HG02759 (cell line): ENCODE measurements around the gene KCND2.
"Not testable (repeated sequence)": the region's sequence is repeated elsewhere in the genome, so short reads cannot be mapped to it uniquely, and the experiment has no call there.

ENCODE experiments used
- ATAC-seq: cut with Tn5 transposase; IDR thresholded peaks from one replicate; pipeline ENCODE4 v1.9.1; 2021; ENCODE audit warnings: mild to moderate bottlenecking, moderate library complexity; ENCODE audit not compliant: unreplicated experiment

KCND2 gene

DNA sequence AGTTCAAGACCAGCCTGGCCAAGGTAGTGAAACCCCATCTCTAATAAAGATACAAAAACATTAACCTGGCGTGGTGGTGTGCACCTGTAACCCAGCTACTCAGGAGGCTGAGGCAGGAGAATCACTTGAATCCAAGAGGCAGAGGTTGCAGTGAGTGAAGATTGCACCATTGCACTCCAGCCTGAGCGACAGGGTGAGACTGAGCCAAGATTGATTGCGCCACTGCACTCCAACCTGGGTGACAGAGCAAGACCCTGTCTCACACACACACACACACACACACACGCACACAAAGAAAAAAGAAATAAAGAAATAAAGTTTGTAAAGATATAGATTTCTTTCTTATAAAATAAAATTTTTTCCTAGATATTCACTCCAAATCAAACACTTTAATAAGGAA lies 305.7 kb downstream of the KCND2 start:
- ATAC-seq = not testable (repeated sequence)

DNA sequence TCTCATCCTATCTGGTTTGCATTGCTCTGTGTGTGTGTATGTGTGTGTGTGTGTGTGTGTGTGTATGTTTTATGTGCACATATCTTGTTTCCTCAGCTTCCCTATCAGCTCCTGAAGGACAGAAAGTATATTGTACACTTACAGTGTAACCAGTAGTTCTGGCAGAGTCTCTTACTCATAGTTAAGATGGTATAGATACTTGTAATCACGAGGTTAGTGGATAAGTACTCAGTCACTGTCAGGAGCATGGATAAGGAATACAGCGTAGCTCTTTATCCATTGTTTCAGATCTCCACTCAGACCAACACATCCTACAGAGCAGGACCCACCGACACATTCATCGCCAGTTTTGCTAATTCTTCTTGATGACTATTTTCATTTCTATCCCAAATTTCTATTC lies 309.9 kb downstream of the KCND2 start:
- no peak for ATAC-seq

DNA sequence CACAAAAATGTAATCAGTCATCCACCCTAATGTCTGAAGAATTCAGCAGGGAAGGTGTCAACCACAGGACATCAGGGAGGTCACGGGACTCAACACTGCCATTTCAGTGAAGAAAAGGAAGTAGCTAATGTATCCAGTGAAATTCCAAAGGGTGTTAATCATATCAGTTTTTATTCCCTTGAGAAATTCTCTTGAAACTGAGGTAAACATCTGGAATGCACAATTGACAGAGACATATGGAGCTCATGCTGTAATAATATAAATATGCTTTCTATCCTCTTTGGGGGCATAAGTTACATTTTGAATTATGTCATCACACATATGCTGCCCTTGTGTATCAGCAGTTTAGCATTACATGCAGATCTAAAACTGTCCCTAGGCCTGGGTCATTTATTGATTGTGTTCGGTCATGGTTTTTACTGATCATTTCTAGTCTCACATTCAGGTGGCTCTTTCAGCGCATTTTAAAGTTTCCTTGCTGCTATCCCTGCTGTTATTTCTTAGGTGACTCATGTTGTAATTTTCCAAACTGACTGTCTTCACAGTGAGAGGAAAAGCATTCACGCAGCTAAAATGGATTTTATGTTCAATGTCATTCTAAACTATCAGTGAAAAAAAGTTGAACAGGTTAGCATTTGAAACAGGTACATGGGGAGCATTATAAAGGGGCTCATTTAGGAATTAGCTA lies 311.1 kb downstream of the KCND2 start:
- ATAC-seq = no peak

DNA sequence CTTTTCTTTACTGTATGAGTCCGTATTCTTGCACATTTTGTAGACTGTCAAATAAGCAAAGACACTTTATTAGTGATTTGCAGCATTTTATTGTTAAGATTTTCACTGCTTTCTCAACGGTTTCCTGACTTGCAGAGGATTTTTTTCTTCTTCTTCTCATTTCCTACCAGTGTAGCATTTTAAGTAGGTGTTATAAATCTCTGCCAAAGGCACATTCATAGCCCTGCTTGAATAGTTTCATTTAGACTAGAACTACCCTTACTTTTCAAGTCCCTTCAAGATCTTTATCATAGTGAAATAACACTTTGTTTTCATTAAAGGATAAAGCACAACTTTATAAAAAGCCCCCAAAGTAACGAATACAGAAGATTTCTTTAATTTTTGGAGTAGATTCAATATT lies 313.6 kb downstream of the KCND2 start:
- ATAC-seq = no peak

DNA sequence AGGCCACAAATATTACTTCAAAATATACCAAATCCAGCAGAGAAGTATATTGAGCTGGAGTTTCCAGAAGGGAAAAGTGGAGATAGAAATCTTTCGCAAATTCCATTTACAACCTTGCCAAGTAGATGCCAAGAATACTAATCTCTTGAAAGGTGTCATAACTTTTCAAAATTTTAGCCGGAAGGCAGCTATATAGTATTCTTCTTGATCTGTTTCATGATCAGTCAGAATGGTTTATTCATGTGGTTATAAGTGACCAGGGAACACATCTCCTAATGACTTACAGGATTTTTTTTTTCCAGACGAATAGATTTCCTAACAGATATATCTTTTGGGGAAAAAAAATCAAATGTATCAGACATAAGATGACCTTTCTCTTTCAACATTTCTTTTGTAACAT lies 314.3 kb downstream of the KCND2 start:
- ATAC-seq = no peak

DNA sequence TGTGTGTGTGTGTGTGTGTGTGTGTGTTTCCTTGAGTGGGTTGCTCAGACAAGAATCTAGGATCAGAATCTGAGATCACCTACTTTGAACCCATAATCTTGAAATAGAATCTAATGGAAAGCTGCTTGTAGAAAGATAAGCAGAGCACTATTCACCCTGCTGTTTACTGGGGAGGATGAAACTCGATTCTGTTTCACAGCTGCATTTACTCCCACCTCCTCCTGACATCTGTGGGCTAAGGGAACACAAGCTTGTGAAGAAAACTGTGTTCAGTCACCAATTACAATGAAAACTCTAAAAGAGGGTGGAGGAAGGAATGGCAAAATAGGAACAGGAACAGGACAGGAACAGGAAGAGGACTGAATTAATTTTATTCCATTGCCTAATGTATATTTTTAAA lies 315.4 kb downstream of the KCND2 start:
- no peak for ATAC-seq

DNA sequence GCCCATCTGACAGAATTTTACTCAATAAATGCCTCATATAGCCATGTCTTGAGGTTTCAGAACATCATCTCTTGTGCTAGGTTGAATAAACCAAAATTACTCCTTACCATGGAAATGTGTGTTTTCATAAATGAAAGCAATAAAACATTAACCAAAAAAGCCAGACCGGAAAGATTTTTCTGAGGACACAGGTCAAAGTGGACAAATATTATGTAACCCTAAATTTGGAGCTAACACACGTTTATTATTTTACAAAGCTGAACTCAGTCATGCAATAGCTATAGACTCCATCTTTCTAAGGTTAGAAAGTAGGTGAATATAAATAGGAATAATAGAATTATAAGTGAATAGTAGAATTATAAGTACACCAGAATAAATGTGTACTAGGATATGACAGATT lies 315.9 kb downstream of the KCND2 start:
- no peak for ATAC-seq

DNA sequence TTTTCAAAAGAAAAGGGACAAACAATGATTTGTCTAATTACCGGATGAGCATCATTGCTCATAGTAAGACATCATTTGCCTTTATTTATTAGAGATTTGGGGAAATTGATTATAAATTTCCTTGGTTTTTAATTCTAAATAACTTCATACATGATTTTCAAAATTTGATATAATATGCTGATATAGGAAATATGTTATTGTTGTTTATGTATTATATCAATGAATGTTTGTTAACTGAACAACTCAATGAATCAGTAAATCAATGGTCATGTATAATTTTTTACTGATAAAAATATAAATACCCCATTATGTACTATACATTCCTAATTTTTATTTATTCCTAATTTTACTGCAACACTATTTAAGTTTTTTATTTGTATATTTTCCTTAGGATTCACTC lies 327.6 kb downstream of the KCND2 start:
- no peak for ATAC-seq

DNA sequence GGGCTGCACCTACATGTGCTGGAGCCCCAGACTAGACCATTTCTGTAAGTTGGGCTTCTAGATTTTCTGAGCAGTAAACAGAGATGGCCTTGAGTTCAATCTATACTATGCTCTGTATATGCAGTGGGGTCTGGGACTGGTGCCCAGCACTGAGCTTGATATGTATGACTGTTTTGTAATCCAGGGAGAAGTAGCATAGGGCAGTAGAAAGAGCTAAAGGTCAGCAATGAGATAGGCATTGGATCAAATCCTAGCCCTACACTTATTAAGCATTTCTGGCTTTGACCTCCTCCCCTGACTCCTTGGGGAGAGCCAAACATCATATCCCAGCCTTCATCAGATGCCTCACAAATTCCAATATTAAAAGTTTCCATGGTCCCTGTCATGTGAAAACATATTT lies 330.4 kb downstream of the KCND2 start:
- no peak for ATAC-seq

DNA sequence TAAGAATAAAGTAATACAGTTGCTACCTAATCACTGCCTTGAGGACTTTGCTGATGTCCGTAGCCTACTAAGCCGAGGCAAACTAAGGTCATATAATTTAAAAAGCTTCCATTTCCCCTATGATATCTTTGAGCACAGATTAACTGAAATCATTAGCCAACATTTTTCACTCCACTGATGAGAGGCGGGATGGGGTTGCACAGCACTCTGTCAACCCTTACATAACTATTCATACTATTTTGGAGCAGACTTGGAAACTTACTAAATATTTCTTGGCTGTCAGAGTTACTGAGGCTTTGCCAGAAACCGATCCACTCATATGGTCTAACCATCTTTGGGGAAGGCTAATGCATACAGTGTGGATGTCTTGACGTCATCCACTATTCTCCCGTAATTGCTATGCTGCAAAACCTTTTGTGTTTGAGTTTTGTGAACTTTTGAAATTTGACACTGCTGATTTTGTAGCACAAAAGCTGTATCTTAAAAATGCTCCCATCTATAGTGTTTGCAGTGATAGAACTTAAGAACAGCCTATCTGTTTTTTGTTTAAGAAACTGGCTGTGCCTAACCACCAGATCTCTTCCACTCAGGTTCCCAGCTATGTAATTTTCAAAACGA lies 336.3 kb downstream of the KCND2 start:
- no peak for ATAC-seq

DNA sequence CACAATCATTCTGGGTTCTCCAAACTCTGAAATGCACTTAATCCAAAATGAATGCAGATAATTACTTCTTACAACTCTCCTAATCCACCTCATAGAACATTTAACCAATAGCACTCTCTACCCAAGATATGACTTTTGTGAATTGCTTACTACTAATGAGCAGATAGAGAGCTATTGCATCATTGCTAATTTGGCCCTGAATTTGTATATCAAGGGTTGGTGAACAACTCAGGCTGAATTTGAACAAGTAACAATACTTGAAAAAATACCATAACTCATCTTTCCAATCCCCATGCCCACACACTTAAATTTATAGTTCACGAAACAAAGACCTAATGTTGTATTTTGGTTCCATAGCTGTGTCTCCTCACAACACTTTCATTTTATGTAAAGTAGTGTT lies 339.0 kb downstream of the KCND2 start:
- no peak for ATAC-seq

DNA sequence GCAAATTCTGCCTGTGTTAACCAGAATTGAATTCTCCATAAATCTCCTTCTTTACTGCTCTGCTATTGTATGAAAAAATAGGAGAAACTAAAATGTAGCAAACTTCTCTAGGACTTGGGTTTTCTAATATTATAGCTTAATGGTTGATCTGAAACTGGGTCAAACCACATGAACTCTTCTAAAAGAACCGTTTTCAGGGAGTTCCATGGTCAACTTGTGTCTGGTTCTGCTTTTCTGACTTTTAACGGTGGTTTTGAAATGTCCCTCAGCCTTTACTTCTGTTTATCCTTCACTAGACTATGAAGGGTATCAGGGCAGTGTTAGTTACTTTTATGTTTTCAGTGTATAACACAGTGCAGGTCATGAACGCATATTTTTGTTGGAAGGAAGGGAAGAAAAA lies 342.7 kb downstream of the KCND2 start:
- ATAC-seq = peak; percentile 55

DNA sequence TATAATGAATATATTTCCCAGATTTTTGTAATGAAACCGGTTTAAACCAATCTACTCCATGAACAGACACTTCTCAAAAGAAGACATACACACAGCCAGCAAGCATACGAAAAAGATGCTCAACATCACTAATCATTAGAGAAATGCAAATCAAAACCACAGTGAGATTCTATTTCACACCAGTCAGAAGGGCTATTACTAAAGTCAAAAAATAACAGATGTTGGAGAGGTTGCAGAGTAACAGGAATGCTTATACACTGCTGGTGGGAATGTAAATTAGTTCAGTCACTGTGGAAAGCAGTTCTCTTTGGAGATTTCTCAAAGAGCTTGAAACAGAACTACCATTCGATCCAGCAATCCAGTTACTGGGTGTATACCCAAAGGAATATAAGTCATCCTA lies 344.3 kb downstream of the KCND2 start:
- ATAC-seq = peak; percentile 59

DNA sequence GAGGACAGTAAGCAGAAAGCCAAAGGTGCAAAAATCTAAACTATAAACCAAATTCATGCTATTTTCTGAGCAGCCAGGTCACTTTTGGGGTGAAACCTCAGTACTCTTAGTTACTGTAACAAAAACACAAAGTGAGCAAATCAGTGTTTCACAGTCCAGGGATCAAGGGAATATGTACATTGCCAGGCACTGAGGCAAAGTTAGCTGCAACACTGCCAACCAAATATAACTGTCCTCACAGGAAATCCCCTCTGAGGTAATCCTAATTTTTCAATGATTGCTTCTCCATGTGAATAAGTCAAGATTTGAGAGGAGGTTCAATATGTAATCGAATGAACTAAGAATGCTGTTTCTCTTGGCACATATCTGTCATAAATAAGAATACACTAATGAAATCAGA lies 355.3 kb downstream of the KCND2 start:
- ATAC-seq = no peak

DNA sequence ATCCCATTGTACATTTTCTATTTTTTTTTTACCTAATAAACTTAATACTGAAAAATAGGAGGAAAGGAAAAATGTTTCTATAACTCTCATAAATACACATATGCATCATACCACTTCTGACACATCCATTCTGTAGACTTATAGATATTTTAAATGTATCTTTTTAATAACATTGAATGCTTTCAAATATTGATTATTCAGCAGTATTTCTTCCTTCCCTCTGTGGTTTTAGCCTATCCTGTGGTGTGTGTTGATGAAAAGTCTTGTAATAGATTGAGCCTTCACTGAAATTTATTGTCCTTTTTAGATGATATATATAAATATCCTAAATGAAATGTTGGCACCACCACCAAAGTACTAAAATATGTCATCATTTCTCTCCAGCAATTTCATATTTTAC lies 366.9 kb downstream of the KCND2 start:
- no peak for ATAC-seq

DNA sequence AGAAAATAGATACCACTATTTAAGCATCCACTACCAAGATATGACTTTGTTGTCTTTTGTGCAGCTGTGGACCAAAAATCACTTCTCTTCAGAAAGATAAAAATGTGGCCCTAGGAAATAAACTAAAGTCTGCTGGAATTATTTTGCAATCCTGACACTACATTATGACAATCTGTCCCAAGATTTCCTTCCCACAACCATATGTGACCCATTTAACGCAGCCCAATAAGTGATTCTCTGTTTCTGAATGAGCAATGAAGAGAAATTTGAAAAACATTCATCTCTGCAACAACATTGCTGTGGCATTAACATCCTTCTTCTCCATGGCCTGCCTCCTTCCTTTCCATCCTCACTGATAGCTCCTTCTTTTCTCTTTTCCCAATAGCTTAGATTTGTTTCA lies 373.0 kb downstream of the KCND2 start:
- ATAC-seq = no peak

DNA sequence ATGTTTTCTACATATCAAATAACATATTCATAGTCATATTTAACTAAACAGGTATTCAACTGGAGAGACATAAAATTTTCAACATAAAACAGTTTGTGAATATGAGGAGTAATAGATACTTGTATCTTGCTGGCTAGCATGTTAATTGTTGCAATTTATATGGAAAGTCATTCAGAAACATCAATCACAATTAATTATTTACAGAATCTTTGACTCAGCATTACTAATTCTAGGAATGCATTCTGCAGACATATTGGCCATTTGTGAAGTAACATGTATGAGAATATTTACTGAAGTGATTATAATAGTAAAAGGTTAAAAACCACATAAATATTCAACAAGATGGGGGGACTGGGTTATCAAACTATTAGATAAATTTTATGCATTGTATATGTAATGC lies 381.3 kb downstream of the KCND2 start:
- ATAC-seq = no peak

DNA sequence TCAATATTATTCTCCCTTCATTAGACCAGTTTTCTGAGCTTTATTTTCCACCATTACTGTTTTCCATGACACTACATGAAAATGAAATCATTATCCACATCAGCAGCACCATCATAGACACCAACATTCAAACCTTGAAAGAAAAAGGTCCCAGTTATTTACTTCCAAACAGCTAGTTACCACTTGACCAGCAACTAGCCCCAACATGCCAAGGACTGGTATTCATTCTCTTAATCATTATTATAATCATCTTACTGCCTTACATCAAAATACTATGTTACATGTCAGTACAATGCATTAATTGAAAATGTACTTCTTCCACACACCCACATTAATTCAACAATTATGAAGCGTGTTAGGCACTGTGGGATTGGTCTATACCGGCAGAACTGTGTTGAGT lies 385.5 kb downstream of the KCND2 start:
- no peak for ATAC-seq

DNA sequence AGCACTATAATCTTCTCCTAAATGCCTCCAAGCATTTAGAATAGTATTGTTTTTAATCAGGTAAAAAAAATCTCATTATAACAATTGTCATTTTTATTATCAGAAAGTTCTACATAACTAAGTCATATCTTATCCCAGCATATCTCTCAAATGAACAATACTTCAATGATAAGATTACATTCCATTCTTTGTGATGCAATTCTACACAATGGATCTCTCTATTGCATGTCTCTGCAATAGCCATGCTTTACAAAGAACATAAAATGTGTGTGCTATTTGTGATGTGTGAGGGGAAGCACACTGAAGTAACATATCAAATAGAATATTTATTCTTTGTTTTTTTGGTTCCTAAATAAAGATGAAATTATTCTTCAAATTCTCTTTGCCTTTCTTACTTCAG lies 389.3 kb downstream of the KCND2 start:
- no peak for ATAC-seq

DNA sequence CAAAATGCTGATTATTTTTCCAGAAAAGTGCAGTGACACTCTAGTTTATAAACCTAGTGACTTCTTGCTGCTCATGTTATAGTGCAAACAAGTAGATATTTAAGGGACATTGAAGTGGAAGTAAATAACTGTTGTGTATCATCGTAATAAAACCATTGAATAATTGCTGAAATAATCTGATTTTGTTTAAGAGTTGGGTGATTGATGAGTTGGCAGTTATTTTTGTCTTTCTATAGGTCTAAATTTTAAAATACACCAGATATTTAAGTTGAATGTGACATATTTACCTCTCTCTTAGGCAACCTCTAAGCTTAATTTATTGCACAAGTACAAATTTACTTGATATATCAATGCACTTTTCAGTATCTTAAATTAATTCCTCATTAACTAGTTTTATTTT lies 392.1 kb downstream of the KCND2 start:
- ATAC-seq = no peak

DNA sequence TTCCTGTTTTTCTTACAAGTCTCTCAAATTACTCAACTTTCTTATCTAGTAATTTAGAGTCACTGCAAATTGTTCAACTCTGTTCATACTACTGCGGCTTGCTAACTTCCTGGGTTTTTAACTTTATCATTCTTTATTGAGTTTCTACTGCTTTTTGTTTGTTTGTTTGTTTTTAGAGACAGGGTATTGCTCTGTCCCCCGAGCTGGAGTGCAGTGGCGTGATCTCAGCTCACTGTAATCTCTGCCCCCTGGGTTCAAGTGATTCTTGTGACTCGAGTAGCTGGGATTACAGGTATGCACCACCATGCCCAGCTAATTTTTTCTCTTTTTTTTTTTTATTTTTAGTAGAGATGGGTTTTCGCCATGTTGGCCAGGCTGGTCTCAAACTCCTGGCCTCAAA lies 402.1 kb downstream of the KCND2 start:
- no peak for ATAC-seq

DNA sequence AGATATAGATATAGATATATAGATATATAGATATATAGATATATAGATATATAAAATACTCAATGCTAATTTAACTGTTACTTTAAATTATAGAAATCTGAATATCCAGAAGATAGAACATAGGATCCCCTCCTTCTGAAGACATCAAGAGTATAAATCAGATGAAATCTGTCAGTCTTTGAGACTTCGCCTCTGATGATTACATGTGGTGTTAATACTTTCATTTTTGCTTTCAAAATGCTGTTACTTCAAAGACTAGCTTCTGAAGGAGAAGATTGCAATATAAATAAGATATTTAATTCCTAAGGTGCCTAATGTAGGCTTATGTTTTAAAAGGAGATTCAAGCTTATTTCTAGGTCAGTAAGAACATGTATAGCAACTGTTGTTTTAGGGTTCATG lies 404.6 kb downstream of the KCND2 start:
- ATAC-seq = no peak

DNA sequence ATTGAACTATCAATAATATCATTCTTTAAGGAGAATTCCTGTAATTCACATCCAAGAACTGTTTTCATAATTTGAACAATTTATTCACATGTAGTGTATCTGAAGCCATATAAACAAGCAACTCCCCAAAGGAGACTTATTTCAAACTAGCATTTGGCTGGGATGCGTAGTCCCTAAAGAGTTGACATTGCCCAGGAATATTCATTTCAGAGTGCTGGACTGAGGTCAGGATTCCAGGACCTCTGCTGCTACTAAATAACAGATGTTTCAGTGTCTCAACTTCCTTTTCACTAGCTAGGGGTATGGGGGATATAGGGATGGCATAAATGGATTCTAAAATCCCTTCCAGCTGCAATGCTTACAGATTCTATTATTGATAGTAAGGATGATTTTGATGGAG lies 408.0 kb downstream of the KCND2 start:
- ATAC-seq = no peak
